K562 (cell line): Measurements from ENCODE around the gene HRAS. TPM values are rescaled to one million over a fixed set of nuclear protein-coding genes. Genes with fewer than 3 reads are reported as not detected.

Source experiments
- ATAC-seq: fragments of 200-7000 bp; cut with Tn5 transposase; 3 replicates; pipeline ENCODE4 v1.9.1; 2020; ENCODE audit warnings: moderate library complexity
- BruUV-seq: library from RNA; stranded (reverse); fragments of 400-500 nt; replicated peaks from 2 replicates; lab custom pipeline; 2021; lab: Mats Ljungman, UMichigan
- CTCF ChIA-PET: fragments of 300-600 bp; formaldehyde crosslinking; extraction: SDS; loops from one replicate; lab custom pipeline; 2021; ENCODE audit warnings: low intra/inter-chr PET ratio; lab: Yijun Ruan, JAX
- POLR2A ChIA-PET: fragments of 300-600, 350-650 bp; sonication (Branson Sonifier 250); formaldehyde crosslinking; extraction: SDS; loops from one replicate; lab custom pipeline; 2021; ENCODE audit warnings: antibody characterized with exemption, inconsistent platforms; lab: Yijun Ruan, JAX
- DNase-seq, 4 experiments: peaks; one replicate each; pipeline versions ENCODE4 v3.0.0 to v3.0.0-alpha.2; 2011 to 2018; ENCODE audit warnings: low spot score in 3 of 4, mixed read lengths in 3 of 4; ENCODE audit errors: extremely low read depth in 1 of 4
- FAIRE-seq: peaks from 2 replicates; lab custom pipeline; 2011; peaks lifted over from hg19 to GRCh38; lab: Jason Lieb, UNC
- H2AFZ ChIP-seq: 2 replicates; pipeline ENCODE4 v1.6.0; 2011; ENCODE audit warnings: low read depth, low read length, control low read depth, inconsistent platforms
- H3K27ac ChIP-seq: fragments of 200-600 bp; 3 replicates; pipeline ENCODE4 v1.8.0; 2011; ENCODE audit warnings: low read depth, mild to moderate bottlenecking, control low read depth, inconsistent platforms, low read length, moderate library complexity, mixed read lengths; ENCODE audit errors: extremely low read depth
- H3K27me3 ChIP-seq, 2 experiments: fragments of 300-600 bp in 1 of 2; 2 replicates in 1 of 2; 3 replicates in 1 of 2; pipeline versions ENCODE4 v1.6.0 to v1.8.0; 2011; ENCODE audit warnings: inconsistent platforms in 2 of 2, low read length in 2 of 2, mild to moderate bottlenecking in 1 of 2, mixed read lengths in 1 of 2, moderate library complexity in 1 of 2; ENCODE audit not compliant: control insufficient read depth in 2 of 2, insufficient read depth in 2 of 2
- H3K36me3 ChIP-seq: fragments of 300-600 bp; 3 replicates; pipeline ENCODE4 v1.8.0; 2011; ENCODE audit warnings: mild to moderate bottlenecking, low read length, inconsistent platforms; ENCODE audit not compliant: control insufficient read depth, insufficient read depth
- H3K4me1 ChIP-seq, 2 experiments: fragments of 200-600 bp in 1 of 2; replicated peaks in 1 of 2; 2 replicates in 1 of 2; 3 replicates in 1 of 2; pipeline versions ENCODE4 v1.5.1 to v1.8.0; 2011; ENCODE audit warnings: inconsistent platforms in 2 of 2, low read length in 2 of 2, mild to moderate bottlenecking in 1 of 2, mixed read lengths in 1 of 2, moderate library complexity in 1 of 2; ENCODE audit not compliant: control insufficient read depth in 2 of 2, insufficient read depth in 2 of 2
- H3K4me2 ChIP-seq: 2 replicates; pipeline ENCODE4 v1.6.1; 2011; ENCODE audit warnings: low read length, control low read depth, inconsistent platforms, mixed read lengths; ENCODE audit not compliant: insufficient read depth
- H3K4me3 ChIP-seq: fragments of 200-600 bp; sonication (generic), shearing (Covaris generic); 2 replicates; pipeline ENCODE4 v1.5.1; 2016; ENCODE audit warnings: control low read depth, inconsistent platforms
- H3K79me2 ChIP-seq: fragments of 200-600 bp; 3 replicates; pipeline ENCODE4 v1.8.0; 2011; ENCODE audit warnings: low read length, inconsistent platforms; ENCODE audit not compliant: control insufficient read depth, insufficient read depth
- H3K9ac ChIP-seq, 2 experiments: 2 replicates each; pipeline versions ENCODE4 v1.6.0 to v1.6.1; 2011; ENCODE audit warnings: low read depth in 2 of 2, low read length in 2 of 2, control low read depth in 1 of 2, inconsistent platforms in 1 of 2, mild to moderate bottlenecking in 1 of 2, mixed read lengths in 1 of 2; ENCODE audit not compliant: insufficient read depth in 1 of 2
- H3K9me1 ChIP-seq: one replicate; pipeline ENCODE4 v1.6.0; 2011; ENCODE audit warnings: inconsistent platforms, mild to moderate bottlenecking, low read length, moderate library complexity; ENCODE audit not compliant: control insufficient read depth, insufficient read depth
- H3K9me3 ChIP-seq: replicated peaks from 2 replicates; pipeline ENCODE4 v1.5.1; 2011; ENCODE audit warnings: low read depth, low read length, inconsistent platforms; ENCODE audit not compliant: control insufficient read depth, insufficient read depth
- H4K20me1 ChIP-seq: replicated peaks from 2 replicates; pipeline ENCODE4 v1.6.1; 2011; ENCODE audit warnings: low read length, inconsistent platforms, mixed read lengths; ENCODE audit not compliant: control insufficient read depth, insufficient read depth
- DDX20 ChIP-seq: fragments of 450-650 bp; IDR thresholded peaks from 2 replicates; pipeline ENCODE4 v1.6.1; 2016; ENCODE audit warnings: missing genetic modification characterization, low read depth, mild to moderate bottlenecking, missing compliant biosample characterization, moderate library complexity
- GATAD2B ChIP-seq: fragments of 450-650 bp; IDR thresholded peaks from 2 replicates; pipeline ENCODE4 v1.6.1; 2017; ENCODE audit warnings: mild to moderate bottlenecking, borderline replicate concordance
- ILK ChIP-seq: fragments of 450-650 bp; IDR thresholded peaks from 2 replicates; pipeline ENCODE4 v1.6.1; 2016; ENCODE audit warnings: missing genetic modification characterization, low read depth, mild to moderate bottlenecking, missing compliant biosample characterization, moderate library complexity, borderline replicate concordance
- KLF16 ChIP-seq: IDR thresholded peaks from 2 replicates; pipeline ENCODE4 v1.6.1; 2016; ENCODE audit warnings: antibody characterized with exemption
- MEIS2 ChIP-seq: fragments of 450-650 bp; IDR thresholded peaks from 2 replicates; pipeline ENCODE4 v1.6.1; 2014; ENCODE audit warnings: mild to moderate bottlenecking; ENCODE audit not compliant: partially characterized antibody
- NFIX ChIP-seq: fragments of 250-450 bp; sonication (Bioruptor Pico); IDR thresholded peaks from 2 replicates; pipeline ENCODE4 v1.4.0; 2020; ENCODE audit warnings: low read depth, mild to moderate bottlenecking, moderate library complexity
- STAT5B ChIP-seq: fragments of 250-450 bp; sonication (Bioruptor Pico); IDR thresholded peaks from 2 replicates; pipeline ENCODE4 v1.8.0; 2021; ENCODE audit warnings: mild to moderate bottlenecking, inconsistent platforms
- SUPT5H ChIP-seq: fragments of 450-650 bp; IDR thresholded peaks from 2 replicates; pipeline ENCODE4 v1.6.1; 2016
- TAF15 ChIP-seq: fragments of 200-400 bp; formaldehyde crosslinking; IDR thresholded peaks from 2 replicates; pipeline ENCODE4 v1.6.1; 2017; ENCODE audit warnings: mild to moderate bottlenecking, low read depth, low read length, moderate library complexity
- THRB ChIP-seq: fragments of 450-650 bp; formaldehyde crosslinking; conservative IDR thresholded peaks from 2 replicates; pipeline ENCODE4 v1.4.0; 2022; ENCODE audit warnings: mild to moderate bottlenecking, missing genetic modification characterization
- U2AF1 ChIP-seq: fragments of 200-400 bp; formaldehyde crosslinking; optimal IDR thresholded peaks from 2 replicates; pipeline ENCODE3; 2017; ENCODE audit warnings: mild to moderate bottlenecking, low read depth, low read length, moderate library complexity
- ZNF140 ChIP-seq: fragments of 250-450 bp; sonication (Bioruptor Pico); IDR thresholded peaks from 2 replicates; pipeline ENCODE4 v1.8.0; 2021; ENCODE audit warnings: moderate library complexity, mild to moderate bottlenecking, inconsistent platforms
- ZZZ3 ChIP-seq: fragments of 450-650 bp; IDR thresholded peaks from 2 replicates; pipeline ENCODE4 v1.6.1; 2016; ENCODE audit warnings: antibody characterized with exemption, mild to moderate bottlenecking, moderate library complexity
- WGBS: fragments of 100-300 bp; shearing (Covaris generic); methylation state at CpG from one replicate; pipeline ENCODE4 v1.1.6; 2016; ENCODE audit warnings: low coverage, mixed read lengths; ENCODE audit not compliant: insufficient coverage; ENCODE audit errors: missing lambda C conversion rate; 5-methylcytosine and 5-hydroxymethylcytosine counted together
- in situ Hi-C: fragments of 300-500 bp; cut with MboI; formaldehyde crosslinking; loops from 4 replicates; pipeline ENCODE4 v1.15.0; 2018; ENCODE audit warnings: inconsistent platforms, mixed read lengths
- intact Hi-C: fragments of 100-400 bp; cut with micrococcal nuclease; formaldehyde crosslinking; loops from 2 replicates; pipeline ENCODE4 v1.14.2; 2022
- polyA plus RNA-seq, 8 experiments: library from polyadenylated mRNA; depleted of rRNA in 4 of 8; stranded (reverse) in 5 of 8; unstranded in 3 of 8; fragments of >200 nt; fragmentation: Nextera tagmentation in 2 of 8; fragmentation: Illumina TruSeq in 1 of 8; extraction: Ambion mirVana in 2 of 8; extraction: Trizol in 1 of 8; gene quantifications; 2 replicates each; pipeline versions ENCODE4 v1.2.1 to v1.2.3, GENCODE V29; 2011 to 2014; ENCODE audit warnings: inconsistent platforms in 1 of 8, missing spikeins in 1 of 8
- total RNA-seq, 7 experiments: library from RNA; depleted of rRNA in 6 of 7; stranded (reverse); fragments of >200 nt in 6 of 7; fragmentation: Illumina TruSeq in 2 of 7; extraction: Trizol in 2 of 7; gene quantifications; 2 replicates each; pipeline versions ENCODE4 v1.2.1 to v1.2.3, GENCODE V29; 2011 to 2021; ENCODE audit warnings: low replicate concordance in 1 of 7

The HRAS gene
- total and polyA plus RNA-seq, 9 of the 15 experiments (the other 6 are each of a cell fraction or from before 2014, with no cell fraction given): 2.8 to 73.5 (median 29.6) TPM

- H3K4me3 ChIP-seq: no peak overlapping the region
- no peak for DNase-seq
- H3K79me2 ChIP-seq: no peaks in the 10 kb centered on the region
- ATAC-seq: no peak
- no peak overlapping the region for H3K4me2 ChIP-seq
- FAIRE-seq: no peak
- no peak overlapping the region for H2AFZ ChIP-seq
- in situ Hi-C loops (no loop called here), intact Hi-C loops (no loop called here)
- no peak for TF ChIP-seq KLF16
- TF ChIP-seq SUPT5H: no peak
- no peak for TF ChIP-seq ZNF140 (CRISPR knock-in tag)
- no peak for TF ChIP-seq DDX20 (tag)
- no peak for TF ChIP-seq NFIX (CRISPR knock-in tag)
- TF ChIP-seq STAT5B: no peak
- TF ChIP-seq ILK (tag): no peak
- TF ChIP-seq GATAD2B: no peak
- no peak for TF ChIP-seq U2AF1
- no peak for TF ChIP-seq TAF15
- TF ChIP-seq ZZZ3: no peak
- no peak for TF ChIP-seq MEIS2
- TF ChIP-seq THRB (CRISPR knock-in tag): no peak
- 58% methylated on average over 17 of the region's 17 CpGs for WGBS
- no peaks in the 10 kb centered on the region for H4K20me1 ChIP-seq
- BruUV-seq: no TSS peak
- no peak overlapping the region for H3K27ac ChIP-seq
- peak overlapping the region in 1 of 2 experiments; percentile 28; a peak in 1 of 4 replicates for H3K9ac ChIP-seq
- CTCF ChIA-PET: no interaction called here
- H3K9me3 ChIP-seq: 0 out of 2 replicates have a peak, but pooled peaks cover 1% of the 10 kb centered on the region
- peaks cover 0 to 34% of the 10 kb centered on the region in 2 experiments; a peak in 2 of 5 replicates for H3K4me1 ChIP-seq
- POLR2A ChIA-PET: no interaction called here
- peaks cover 4% of the 10 kb centered on the region; the same call in 1 of the 3 replicates for H3K36me3 ChIP-seq
- H3K9me1 ChIP-seq: no peaks in the 10 kb centered on the region
- no peaks in the 10 kb centered on the region for H3K27me3 ChIP-seq
Measured at GRCh38 chr11:526192-526591, 9.2 kb downstream of the HRAS start.
